ENCODE data around the gene RAD51B.

DNA sequence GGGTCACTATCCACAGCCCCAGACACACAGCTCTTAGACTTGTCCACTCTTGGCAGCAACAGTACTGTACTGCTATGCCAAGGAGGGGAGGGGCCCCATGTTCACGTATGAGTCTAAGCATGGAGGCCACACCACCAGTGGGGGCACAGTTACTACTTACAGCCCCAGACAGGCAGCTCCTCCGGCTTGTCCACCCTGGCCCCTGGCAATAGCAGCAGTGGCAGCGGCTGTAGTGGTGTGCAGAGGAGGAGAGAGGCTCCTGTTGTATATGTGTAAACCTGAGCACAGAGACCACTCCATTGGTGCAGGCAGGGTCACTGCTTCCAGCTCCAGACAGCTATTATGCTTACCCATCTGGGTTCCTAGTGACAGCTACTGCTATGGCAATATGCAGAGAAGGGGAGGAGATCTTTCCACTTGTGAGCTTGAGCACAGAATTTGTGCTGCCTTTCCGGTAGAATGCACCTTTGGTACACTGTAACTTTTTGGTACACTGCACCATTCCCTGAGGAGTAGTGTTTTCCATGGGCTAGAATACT lies 113.2 kb downstream of the RAD51B start:
- TF ChIP-seq, protein P1, sequence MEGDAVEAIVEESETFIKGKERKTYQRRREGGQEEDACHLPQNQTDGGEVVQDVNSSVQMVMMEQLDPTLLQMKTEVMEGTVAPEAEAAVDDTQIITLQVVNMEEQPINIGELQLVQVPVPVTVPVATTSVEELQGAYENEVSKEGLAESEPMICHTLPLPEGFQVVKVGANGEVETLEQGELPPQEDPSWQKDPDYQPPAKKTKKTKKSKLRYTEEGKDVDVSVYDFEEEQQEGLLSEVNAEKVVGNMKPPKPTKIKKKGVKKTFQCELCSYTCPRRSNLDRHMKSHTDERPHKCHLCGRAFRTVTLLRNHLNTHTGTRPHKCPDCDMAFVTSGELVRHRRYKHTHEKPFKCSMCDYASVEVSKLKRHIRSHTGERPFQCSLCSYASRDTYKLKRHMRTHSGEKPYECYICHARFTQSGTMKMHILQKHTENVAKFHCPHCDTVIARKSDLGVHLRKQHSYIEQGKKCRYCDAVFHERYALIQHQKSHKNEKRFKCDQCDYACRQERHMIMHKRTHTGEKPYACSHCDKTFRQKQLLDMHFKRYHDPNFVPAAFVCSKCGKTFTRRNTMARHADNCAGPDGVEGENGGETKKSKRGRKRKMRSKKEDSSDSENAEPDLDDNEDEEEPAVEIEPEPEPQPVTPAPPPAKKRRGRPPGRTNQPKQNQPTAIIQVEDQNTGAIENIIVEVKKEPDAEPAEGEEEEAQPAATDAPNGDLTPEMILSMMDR (IDR thresholded peaks at IDR 0.05): no peak
- no peak for TF ChIP-seq TCF7L2 (IDR thresholded peaks at IDR 0.05; ENCODE audit: low read depth, low read length)
